Measurements from ENCODE around the gene ARMH4. TPM values are rescaled to one million over a fixed set of nuclear protein-coding genes. Genes with fewer than 3 reads are reported as not detected.

ARMH4 gene
- polyA plus RNA-seq, 3 donors = 0.07 TPM; not detected in 2

DNA sequence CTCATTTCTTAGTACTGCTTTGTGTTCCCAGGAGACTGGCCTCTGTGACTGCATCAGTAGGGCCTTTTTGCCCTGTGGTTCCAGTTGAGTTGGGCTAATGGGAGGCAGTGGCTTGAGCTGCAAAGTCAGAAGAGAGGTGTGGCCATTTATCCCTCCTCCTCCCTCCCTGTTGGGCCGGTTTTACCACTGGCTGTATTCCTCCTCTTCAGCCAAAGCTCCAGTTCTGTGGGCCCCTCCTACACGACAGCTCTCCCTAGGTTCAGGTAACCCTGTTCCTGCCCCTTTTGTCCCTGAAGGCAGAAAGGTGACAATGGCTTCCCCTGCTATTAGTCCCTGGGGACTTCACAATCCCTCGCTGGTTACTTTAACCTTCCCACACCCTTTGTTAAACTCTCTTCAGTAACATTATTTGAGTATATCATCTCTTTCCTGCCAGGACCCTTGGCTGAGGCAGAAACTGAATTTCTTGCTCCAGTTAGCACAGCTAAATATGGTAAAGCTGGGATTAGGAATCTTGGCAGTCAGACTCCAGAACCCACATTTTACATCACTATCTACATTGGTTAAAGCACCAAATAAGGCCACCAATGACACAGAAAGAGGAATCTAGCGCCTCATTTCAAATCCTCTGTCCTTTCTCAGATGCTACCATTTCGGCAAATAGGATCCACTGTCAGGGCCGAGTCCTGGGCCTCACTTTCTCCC is 164.3 kb downstream of the ARMH4 start:
- Mint-ChIP-seq H3K4me1 (no peaks in the 10 kb centered on the region), H3K27ac (no peak overlapping the region), H3K36me3 (no peaks in the 10 kb centered on the region), H3K4me3 (no peak overlapping the region), H3K27me3 (ENCODE audit: low read depth in 3 of 3) (peaks cover 1 to 4% (median 2%) of the 10 kb centered on the region in 3 donors), H3K9me3 (peaks cover 0 to 3% (median 0%) of the 10 kb centered on the region in 7 donors)
- Histone ChIP-seq H3K27ac (ENCODE audit: low read depth in 1 of 2, low read length in 2 of 2) (no peak overlapping the region), H3K36me3 (replicated peaks in 1 of 2; ENCODE audit: control insufficient read depth in 1 of 2, insufficient read depth in 2 of 2, low read length in 2 of 2) (no peaks in the 10 kb centered on the region), H4K20me1 (ENCODE audit: insufficient read depth, low read length) (no peaks in the 10 kb centered on the region), H2AFZ (ENCODE audit: insufficient read depth, low read depth, low read length, poor library complexity, severe bottlenecking) (no peak overlapping the region), H3K9ac (ENCODE audit: insufficient read depth, low read length, poor library complexity, severe bottlenecking) (no peak overlapping the region), H3K27me3 (ENCODE audit: control insufficient read depth in 2 of 2, insufficient read depth in 2 of 2, low read length in 2 of 2) (no peaks in the 10 kb centered on the region), H3K4me2 (replicated peaks; ENCODE audit: extremely low read depth, low read length, poor library complexity, severe bottlenecking) (no peak overlapping the region), H3K9me3 (replicated peaks in 1 of 2; ENCODE audit: control insufficient read depth in 1 of 2, insufficient read depth in 1 of 2, low read length in 2 of 2) (no peaks in the 10 kb centered on the region), H3K4me1 (ENCODE audit: control insufficient read depth in 1 of 2, insufficient read depth in 2 of 2, low read length in 2 of 2) (no peaks in the 10 kb centered on the region), H3K79me2 (ENCODE audit: insufficient read depth, low read length) (no peaks in the 10 kb centered on the region), H3K4me3 (replicated peaks in 1 of 3; ENCODE audit: low read depth in 2 of 3, low read length in 3 of 3) (no peak overlapping the region)
- no peak for TF ChIP-seq CTCF (IDR thresholded peaks at IDR 0.05)
- 78% methylated on average over 4 of the region's 6 CpGs for WGBS (ENCODE audit: insufficient coverage)
- intact Hi-C loops (cut with micrococcal nuclease) = no loop called here
- no peak for DNase-seq

DNA sequence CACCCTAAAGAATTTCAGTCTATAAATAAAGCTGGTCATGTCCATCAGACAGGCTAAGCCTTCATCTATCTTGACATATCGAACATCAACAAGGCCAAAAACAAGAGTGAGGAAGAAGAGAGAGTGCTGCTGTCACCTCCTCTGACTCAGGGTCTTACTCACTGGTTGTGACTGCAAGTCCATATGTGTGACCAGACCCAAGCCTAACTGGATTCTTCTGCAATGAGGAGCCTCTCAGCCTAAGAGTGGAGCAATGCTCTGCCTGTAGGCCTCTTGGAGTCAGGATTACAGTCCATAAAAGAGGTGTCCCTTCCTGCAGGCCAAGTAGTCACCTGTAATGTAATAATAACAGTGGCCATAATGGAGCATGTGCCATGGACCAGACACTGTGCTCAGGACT is 165.0 kb downstream of the ARMH4 start:
- Histone ChIP-seq H3K36me3 (replicated peaks in 1 of 2; ENCODE audit: control insufficient read depth in 1 of 2, insufficient read depth in 2 of 2, low read length in 2 of 2) (no peaks in the 10 kb centered on the region), H3K9ac (ENCODE audit: insufficient read depth, low read length, poor library complexity, severe bottlenecking) (no peak overlapping the region), H2AFZ (ENCODE audit: insufficient read depth, low read depth, low read length, poor library complexity, severe bottlenecking) (no peak overlapping the region), H3K4me3 (replicated peaks in 1 of 3; ENCODE audit: low read depth in 2 of 3, low read length in 3 of 3) (no peak overlapping the region), H3K4me2 (replicated peaks; ENCODE audit: extremely low read depth, low read length, poor library complexity, severe bottlenecking) (no peak overlapping the region), H3K9me3 (replicated peaks in 1 of 2; ENCODE audit: control insufficient read depth in 1 of 2, insufficient read depth in 1 of 2, low read length in 2 of 2) (no peaks in the 10 kb centered on the region), H3K27ac (ENCODE audit: low read depth in 1 of 2, low read length in 2 of 2) (no peak overlapping the region), H4K20me1 (ENCODE audit: insufficient read depth, low read length) (no peaks in the 10 kb centered on the region), H3K27me3 (ENCODE audit: control insufficient read depth in 2 of 2, insufficient read depth in 2 of 2, low read length in 2 of 2) (no peaks in the 10 kb centered on the region), H3K79me2 (ENCODE audit: insufficient read depth, low read length) (no peaks in the 10 kb centered on the region), H3K4me1 (ENCODE audit: control insufficient read depth in 1 of 2, insufficient read depth in 2 of 2, low read length in 2 of 2) (no peaks in the 10 kb centered on the region)
- H3K9me3 Mint-ChIP-seq = peaks cover 0 to 6% (median 0%) of the 10 kb centered on the region in 7 donors
- no peak overlapping the region for H3K4me3 Mint-ChIP-seq
- no peak overlapping the region for H3K27ac Mint-ChIP-seq
- no peaks in the 10 kb centered on the region for H3K36me3 Mint-ChIP-seq
- WGBS (ENCODE audit: insufficient coverage) = no CpG with 5 or more reads among the region's 1 CpG
- intact Hi-C loops (cut with micrococcal nuclease) = no loop called here
- no peak for TF ChIP-seq CTCF (IDR thresholded peaks at IDR 0.05)
- no peak for DNase-seq
- no peaks in the 10 kb centered on the region for H3K4me1 Mint-ChIP-seq
- peaks cover 2 to 4% (median 2%) of the 10 kb centered on the region in 3 donors for H3K27me3 Mint-ChIP-seq (ENCODE audit: low read depth in 3 of 3)

All from CD14-positive monocyte (primary cell).